H9 (cell line): ENCODE results near the gene CSNK2B. TPM values are rescaled to one million over a fixed set of nuclear protein-coding genes. Genes with fewer than 3 reads are reported as not detected.

Experiments
- DNase-seq: peaks from one replicate; pipeline ENCODE4 v3.0.0-alpha.2; 2017
- H2AFZ ChIP-seq: one replicate; pipeline ENCODE4 v1.6.1; 2013; ENCODE audit warnings: mild to moderate bottlenecking, low read length, control low read depth, moderate library complexity
- H2AK5ac ChIP-seq: 2 replicates; pipeline ENCODE4 v1.6.1; 2013; ENCODE audit warnings: low read length, control low read depth, mixed read lengths; ENCODE audit not compliant: insufficient read length
- H2BK120ac ChIP-seq: one replicate; pipeline ENCODE4 v1.6.1; 2013; ENCODE audit warnings: low read depth, mild to moderate bottlenecking, low read length, control low read depth, inconsistent platforms; ENCODE audit not compliant: poor library complexity, severe bottlenecking
- H2BK12ac ChIP-seq: 2 replicates; pipeline ENCODE4 v1.6.1; 2013; ENCODE audit warnings: low read length, control low read depth, mixed read lengths, low read depth; ENCODE audit not compliant: insufficient read length
- H2BK15ac ChIP-seq: 2 replicates; pipeline ENCODE4 v1.6.1; 2013; ENCODE audit warnings: low read depth, low read length, control low read depth
- H2BK20ac ChIP-seq: one replicate; pipeline ENCODE4 v1.6.1; 2013; ENCODE audit warnings: low read depth, mild to moderate bottlenecking, low read length, control low read depth, inconsistent platforms; ENCODE audit not compliant: poor library complexity, severe bottlenecking
- H2BK5ac ChIP-seq: 2 replicates; pipeline ENCODE4 v1.6.1; 2013; ENCODE audit warnings: low read length, control low read depth, mixed read lengths; ENCODE audit not compliant: insufficient read length
- H3K14ac ChIP-seq: 2 replicates; pipeline ENCODE4 v1.6.1; 2013; ENCODE audit warnings: low read length, control low read depth; ENCODE audit not compliant: insufficient read depth
- H3K18ac ChIP-seq: 2 replicates; pipeline ENCODE4 v1.6.1; 2013; ENCODE audit warnings: low read depth, mild to moderate bottlenecking, mixed read lengths, low read length, control low read depth; ENCODE audit not compliant: insufficient read length
- H3K23ac ChIP-seq: 2 replicates; pipeline ENCODE4 v1.6.1; 2013; ENCODE audit warnings: low read length, control low read depth, mixed read lengths, low read depth; ENCODE audit not compliant: insufficient read length
- H3K23me2 ChIP-seq: 2 replicates; pipeline ENCODE4 v1.6.1; 2013; ENCODE audit warnings: low read depth, mild to moderate bottlenecking, mixed read lengths, low read length, control low read depth; ENCODE audit not compliant: insufficient read length, poor library complexity, severe bottlenecking
- H3K27ac ChIP-seq: 2 replicates; pipeline ENCODE4 v1.5.1; 2013; ENCODE audit warnings: low read length, control low read depth, mixed read lengths, low read depth; ENCODE audit not compliant: insufficient read length
- H3K27me3 ChIP-seq: 2 replicates; pipeline ENCODE4 v1.6.1; 2013; ENCODE audit warnings: low read length, control low read depth, inconsistent platforms; ENCODE audit not compliant: insufficient read depth
- H3K4ac ChIP-seq: 2 replicates; pipeline ENCODE4 v1.6.1; 2013; ENCODE audit warnings: low read depth, mild to moderate bottlenecking, control low read depth, inconsistent platforms, low read length, moderate library complexity
- H3K4me1 ChIP-seq: 2 replicates; pipeline ENCODE4 v1.6.1; 2013; ENCODE audit warnings: low read length, control low read depth, inconsistent platforms; ENCODE audit not compliant: insufficient read depth
- H3K4me2 ChIP-seq: 2 replicates; pipeline ENCODE4 v1.6.1; 2013; ENCODE audit warnings: low read length, control low read depth, mixed read lengths; ENCODE audit not compliant: insufficient read length, insufficient read depth
- H3K56ac ChIP-seq: 2 replicates; pipeline ENCODE4 v1.6.1; 2013; ENCODE audit warnings: low read depth, mild to moderate bottlenecking, mixed read lengths, low read length, control low read depth; ENCODE audit not compliant: insufficient read length
- H3K79me1 ChIP-seq: 2 replicates; pipeline ENCODE4 v1.6.1; 2013; ENCODE audit warnings: low read depth, mild to moderate bottlenecking, moderate library complexity, low read length, control low read depth, inconsistent platforms; ENCODE audit not compliant: insufficient read depth, poor library complexity, severe bottlenecking
- H3K79me2 ChIP-seq: 2 replicates; pipeline ENCODE4 v1.6.1; 2013; ENCODE audit warnings: low read length, control low read depth, inconsistent platforms; ENCODE audit not compliant: insufficient read depth
- H3K9ac ChIP-seq: 2 replicates; pipeline ENCODE4 v1.6.1; 2013; ENCODE audit warnings: low read length, control low read depth, mixed read lengths; ENCODE audit not compliant: insufficient read length; ENCODE audit errors: extremely low read depth
- H3K9me3 ChIP-seq: one replicate; pipeline ENCODE4 v1.6.1; 2013; ENCODE audit warnings: low read depth, low read length, inconsistent platforms; ENCODE audit not compliant: control insufficient read depth
- H3T11ph ChIP-seq: one replicate; pipeline ENCODE4 v1.6.1; 2013; ENCODE audit warnings: mild to moderate bottlenecking, low read length, control low read depth, inconsistent platforms
- H4K20me1 ChIP-seq: one replicate; pipeline ENCODE4 v1.6.1; 2013; ENCODE audit not compliant: control insufficient read depth, insufficient read length, insufficient read depth
- H4K5ac ChIP-seq: 2 replicates; pipeline ENCODE4 v1.6.1; 2013; ENCODE audit warnings: low read depth, mild to moderate bottlenecking, mixed read lengths, low read length, control low read depth; ENCODE audit not compliant: insufficient read length
- H4K8ac ChIP-seq: replicated peaks from 2 replicates; pipeline ENCODE4 v1.6.1; 2013; ENCODE audit warnings: low read length, control low read depth, mixed read lengths, low read depth; ENCODE audit not compliant: insufficient read length
- H4K91ac ChIP-seq: 2 replicates; pipeline ENCODE4 v1.6.1; 2013; ENCODE audit warnings: low read depth, mild to moderate bottlenecking, moderate library complexity, mixed read lengths, low read length, control low read depth; ENCODE audit not compliant: insufficient read length
- H3K27ac Mint-ChIP-seq, 3 experiments: 2 replicates in 2 of 3; 3 replicates in 1 of 3; pipeline ENCODE4 v1.8.0; 2020 to 2021; ENCODE audit warnings: mixed read lengths in 3 of 3, mild to moderate bottlenecking in 1 of 3, moderate library complexity in 1 of 3
- H3K27me3 Mint-ChIP-seq: 2 replicates; pipeline ENCODE4 v1.8.0; 2021; ENCODE audit warnings: low read depth, mild to moderate bottlenecking, moderate library complexity, mixed read lengths
- H3K36me3 Mint-ChIP-seq, 3 experiments: 2 replicates in 2 of 3; 3 replicates in 1 of 3; pipeline ENCODE4 v1.8.0; 2020 to 2021; ENCODE audit warnings: low read depth in 3 of 3, mixed read lengths in 3 of 3; ENCODE audit not compliant: insufficient read depth in 1 of 3
- H3K4me1 Mint-ChIP-seq, 2 experiments: 2 replicates each; pipeline ENCODE4 v1.8.0; 2020; ENCODE audit warnings: mixed read lengths in 2 of 2
- H3K4me3 Mint-ChIP-seq, 2 experiments: 2 replicates in 1 of 2; 3 replicates in 1 of 2; pipeline ENCODE4 v1.8.0; 2020 to 2021; ENCODE audit warnings: mild to moderate bottlenecking in 2 of 2, mixed read lengths in 2 of 2, moderate library complexity in 1 of 2
- H3K9me3 Mint-ChIP-seq, 2 experiments: 2 replicates in 1 of 2; 3 replicates in 1 of 2; pipeline ENCODE4 v1.8.0; 2020; ENCODE audit warnings: mild to moderate bottlenecking in 2 of 2, mixed read lengths in 2 of 2, moderate library complexity in 1 of 2
- CTCF ChIP-seq: fragments of 200-600 bp; sonication (generic); conservative IDR thresholded peaks from 3 replicates; pipeline ENCODE4 v1.8.0; 2021; ENCODE audit warnings: antibody characterized with exemption, mild to moderate bottlenecking
- WGBS: extraction: QIAGEN DNeasy Blood & Tissue Kit; methylation state at CpG from one replicate; pipeline ENCODE4 v1.1.7; 2013; ENCODE audit warnings: missing lambda C conversion rate, low lambda C conversion rate, mixed read lengths; ENCODE audit not compliant: insufficient read length; ENCODE audit errors: extremely low coverage; 5-methylcytosine and 5-hydroxymethylcytosine counted together
- total RNA-seq: library from RNA; stranded (reverse); gene quantifications from 2 replicates; pipeline ENCODE4 v1.2.1, GENCODE V29; 2021

CSNK2B gene
- total RNA-seq, 1 experiment from 2014 or later = 187 TPM

GRCh38 chr6:31693535-31693934 is 27.7 kb downstream of the CSNK2B start:
- no peaks in the 10 kb centered on the region for H3K79me1 ChIP-seq
- no peak overlapping the region for H4K91ac ChIP-seq
- no peak overlapping the region for H2BK5ac ChIP-seq
- H3K27ac ChIP-seq = no peak overlapping the region
- H2BK120ac ChIP-seq = no peak overlapping the region
- H3K23me2 ChIP-seq = no peaks in the 10 kb centered on the region
- H3K9me3 Mint-ChIP-seq = no peaks in the 10 kb centered on the region
- H3K27me3 Mint-ChIP-seq = no peaks in the 10 kb centered on the region
- no peak overlapping the region for H3K9ac ChIP-seq
- no peak overlapping the region for H2BK12ac ChIP-seq
- no peak overlapping the region for H4K8ac ChIP-seq
- H2AK5ac ChIP-seq = no peak overlapping the region
- H3K27me3 ChIP-seq = no peaks in the 10 kb centered on the region
- H2AFZ ChIP-seq = no peak overlapping the region
- H2BK20ac ChIP-seq = no peak overlapping the region
- peaks cover 9 to 55% (median 37%) of the 10 kb centered on the region in 3 experiments; a peak in 6 of 7 replicates for H3K36me3 Mint-ChIP-seq
- WGBS = no CpG with 5 or more reads among the region's 6 CpGs
- no peak overlapping the region for H3K56ac ChIP-seq
- no peak overlapping the region for H3K14ac ChIP-seq
- no peaks in the 10 kb centered on the region for H3K4me1 ChIP-seq
- H3K27ac Mint-ChIP-seq = no peak overlapping the region
- no peak overlapping the region for H3K4me2 ChIP-seq
- H3K18ac ChIP-seq = no peak overlapping the region
- no peaks in the 10 kb centered on the region for H3K79me2 ChIP-seq
- no peak overlapping the region for H3K4ac ChIP-seq
- no peaks in the 10 kb centered on the region for H3K9me3 ChIP-seq
- no peak for TF ChIP-seq CTCF
- H2BK15ac ChIP-seq = no peak overlapping the region
- no peaks in the 10 kb centered on the region for H4K20me1 ChIP-seq
- no peak overlapping the region for H3K23ac ChIP-seq
- no peak overlapping the region for H3K4me3 Mint-ChIP-seq
- no peak overlapping the region for H3T11ph ChIP-seq
- no peak overlapping the region for H4K5ac ChIP-seq
- H3K4me1 Mint-ChIP-seq = peaks cover 0 to 1% of the 10 kb centered on the region in 2 experiments; a peak in 1 of 4 replicates
- DNase-seq = no peak
